ENCODE measurements around the gene LAMTOR4.

Gene LAMTOR4

GRCh38 chr7:100169147-100169850 is 20.6 kb downstream of the LAMTOR4 start:
- no peak for DNase-seq (ENCODE audit: low read depth)

GRCh38 chr7:100170101-100170897 is 21.6 kb downstream of the LAMTOR4 start:
- TF ChIP-seq CTCF (conservative IDR thresholded peaks at IDR 0.05; ENCODE audit: low read depth, low read length) = no peak
- no peak for DNase-seq (ENCODE audit: low read depth)
- H3K4me3 ChIP-seq (ENCODE audit: low read depth, low read length) = no peak overlapping the region

More at GRCh38 chr7:100169147-100169850, 20.6 kb downstream of the LAMTOR4 start:
- H3K4me3 ChIP-seq (ENCODE audit: low read depth, low read length) = no peak overlapping the region
- no peak for TF ChIP-seq CTCF (conservative IDR thresholded peaks at IDR 0.05; ENCODE audit: low read depth, low read length)

- peak overlapping the region; percentile 37 for H3K4me3 ChIP-seq (ENCODE audit: low read depth, low read length)
- no peak for DNase-seq (ENCODE audit: low read depth)
- TF ChIP-seq CTCF (conservative IDR thresholded peaks at IDR 0.05; ENCODE audit: low read depth, low read length) = no peak
These were observed 22.5 kb downstream of the LAMTOR4 start for GRCh38 chr7:100171087-100171681.

GRCh38 chr7:100171840-100172239 is 23.1 kb downstream of the LAMTOR4 start:
- no peak for DNase-seq (ENCODE audit: low read depth)
- no peak overlapping the region for H3K4me3 ChIP-seq (ENCODE audit: low read depth, low read length)
- TF ChIP-seq CTCF (conservative IDR thresholded peaks at IDR 0.05; ENCODE audit: low read depth, low read length) = no peak

GRCh38 chr7:100173806-100174495 is 25.2 kb downstream of the LAMTOR4 start:
- TF ChIP-seq CTCF (conservative IDR thresholded peaks at IDR 0.05; ENCODE audit: low read depth, low read length) = no peak

GRCh38 chr7:100174582-100174981 is 25.9 kb downstream of the LAMTOR4 start:
- no peak for DNase-seq (ENCODE audit: low read depth)
- no peak for TF ChIP-seq CTCF (conservative IDR thresholded peaks at IDR 0.05; ENCODE audit: low read depth, low read length)
- no peak overlapping the region for H3K4me3 ChIP-seq (ENCODE audit: low read depth, low read length)

More at GRCh38 chr7:100173806-100174495, 25.2 kb downstream of the LAMTOR4 start:
- no peak for DNase-seq (ENCODE audit: low read depth)
- H3K4me3 ChIP-seq (ENCODE audit: low read depth, low read length) = no peak overlapping the region

All from choroid plexus epithelial cell (primary cell).